ENCODE data around the gene ADIPOR2. TPM values are rescaled to one million over a fixed set of nuclear protein-coding genes. Genes with fewer than 3 reads are reported as not detected.
"Not testable (repeated sequence)": the region's sequence is repeated elsewhere in the genome, so short reads cannot be mapped to it uniquely, and the experiment has no call there.

The ADIPOR2 gene
- polyA plus RNA-seq, 1 experiment = 17.5 TPM

GRCh38 chr12:1688086-1688710, 2.7 kb upstream of the ADIPOR2 start:
- CTCF ChIA-PET = interaction anchor here (0.9 to 1.2 kb wide), 3 partner anchors 10 to 44 kb away, joined by 3 to 4 read pairs (median 3); no protein-coding TSS in a partner anchor
- DNase-seq (ENCODE audit: low read depth) = no peak
- H3K4me3 ChIP-seq (ENCODE audit: low read depth, low read length) = no peak overlapping the region
- H3K27me3 ChIP-seq (ENCODE audit: control insufficient read depth, insufficient read depth, low read length) = no peaks in the 10 kb centered on the region; the same call in 1 of the 2 replicates
- POLR2A ChIA-PET = no interaction called here
- H3K36me3 ChIP-seq (ENCODE audit: control insufficient read depth, insufficient read depth, low read length) = no peaks in the 10 kb centered on the region
- TF ChIP-seq CTCF (IDR thresholded peaks at IDR 0.05; ENCODE audit: insufficient read depth, low read depth, low read length) = no peak

- TF ChIP-seq CTCF (IDR thresholded peaks at IDR 0.05; ENCODE audit: insufficient read depth, low read depth, low read length) = no peak
- DNase-seq (ENCODE audit: low read depth) = no peak
- no peaks in the 10 kb centered on the region for H3K27me3 ChIP-seq (ENCODE audit: control insufficient read depth, insufficient read depth, low read length)
- H3K4me3 ChIP-seq (ENCODE audit: low read depth, low read length) = peak overlapping the region; percentile 99
- H3K36me3 ChIP-seq (ENCODE audit: control insufficient read depth, insufficient read depth, low read length) = no peaks in the 10 kb centered on the region
- CTCF ChIA-PET = interaction anchor here (1.0 to 1.9 kb wide), 4 partner anchors 37 to 100 kb away, joined by 3 to 5 read pairs (median 3); no protein-coding TSS in a partner anchor
- POLR2A ChIA-PET = no interaction called here
Observed at GRCh38 chr12:1691123-1692007, 495 bp downstream of the ADIPOR2 start.

DNA sequence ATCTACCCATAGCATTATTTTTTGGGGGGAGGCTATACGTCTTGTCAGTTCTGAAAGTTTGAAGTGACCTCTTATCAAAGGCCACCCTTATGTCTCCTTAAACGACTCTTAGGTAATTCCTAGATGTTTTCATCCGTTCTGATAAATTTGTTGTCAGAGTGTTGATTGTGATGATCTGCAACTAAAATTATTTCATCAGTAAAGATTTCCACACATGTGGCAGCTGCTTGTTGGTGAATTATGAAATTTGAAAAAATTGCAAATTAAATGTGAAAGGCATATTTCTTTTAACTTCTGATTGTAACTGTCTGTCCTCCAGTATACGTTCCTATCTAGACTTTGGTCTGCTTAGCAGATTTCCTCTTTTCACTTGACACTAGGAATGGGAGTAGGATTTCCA, 1.4 kb downstream of the ADIPOR2 start:
- POLR2A ChIA-PET = no interaction called here
- H3K36me3 ChIP-seq (ENCODE audit: control insufficient read depth, insufficient read depth, low read length) = no peaks in the 10 kb centered on the region
- H3K4me3 ChIP-seq (ENCODE audit: low read depth, low read length) = peak overlapping the region; percentile 99
- no peak for DNase-seq (ENCODE audit: low read depth)
- no peak for TF ChIP-seq CTCF (IDR thresholded peaks at IDR 0.05; ENCODE audit: insufficient read depth, low read depth, low read length)
- H3K27me3 ChIP-seq (ENCODE audit: control insufficient read depth, insufficient read depth, low read length) = no peaks in the 10 kb centered on the region
- CTCF ChIA-PET = interaction anchor here (0.7 to 1.9 kb wide), 4 partner anchors 38 to 98 kb away, joined by 3 to 5 read pairs (median 3); no protein-coding TSS in a partner anchor

- CTCF ChIA-PET = interaction anchor here (0.7 to 1.5 kb wide), 2 partner anchors 40 to 98 kb away, joined by 3 read pairs; no protein-coding TSS in a partner anchor
- Histone ChIP-seq H3K36me3 (ENCODE audit: control insufficient read depth, insufficient read depth, low read length) (no peaks in the 10 kb centered on the region), H3K4me3 (ENCODE audit: low read depth, low read length) (no peak overlapping the region), H3K27me3 (ENCODE audit: control insufficient read depth, insufficient read depth, low read length) (no peaks in the 10 kb centered on the region)
- no peak for DNase-seq (ENCODE audit: low read depth)
- POLR2A ChIA-PET = no interaction called here
- no peak for TF ChIP-seq CTCF (IDR thresholded peaks at IDR 0.05; ENCODE audit: insufficient read depth, low read depth, low read length)
Observed at GRCh38 chr12:1692895-1693610, 2.2 kb downstream of the ADIPOR2 start.

DNA sequence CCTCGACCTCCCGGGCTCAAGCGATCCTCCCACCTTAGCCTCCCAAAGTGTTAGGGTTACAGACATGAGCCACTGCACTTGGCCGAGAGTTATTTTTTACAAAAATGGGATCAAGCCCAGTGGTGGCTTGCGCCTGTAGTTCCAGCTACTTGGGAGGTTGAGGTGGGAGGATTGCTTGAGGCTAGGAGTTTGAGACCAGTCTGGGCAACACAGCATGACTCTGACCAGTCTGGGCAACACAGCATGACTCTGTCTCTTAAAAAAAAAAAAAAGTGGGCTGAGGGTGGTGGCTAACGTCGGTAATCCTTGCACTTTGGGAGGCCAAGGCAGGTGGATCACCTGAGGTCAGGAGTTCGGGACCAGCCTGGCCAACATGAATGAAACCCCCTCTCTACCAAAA, 4.2 kb downstream of the ADIPOR2 start:
- H3K4me3 ChIP-seq (ENCODE audit: low read depth, low read length); DNase-seq (ENCODE audit: low read depth); H3K36me3 ChIP-seq (ENCODE audit: control insufficient read depth, insufficient read depth, low read length); POLR2A ChIA-PET; H3K27me3 ChIP-seq (ENCODE audit: control insufficient read depth, insufficient read depth, low read length): not testable (repeated sequence)
- CTCF ChIA-PET = interaction anchor here (0.6 kb wide), 1 partner anchor 24 kb away, joined by 3 read pairs; no protein-coding TSS in a partner anchor
